Calu3 (cell line): ENCODE data around the gene CEP295NL. TPM values are rescaled to one million over a fixed set of nuclear protein-coding genes. Genes with fewer than 3 reads are reported as not detected.

Source experiments
- BruUV-seq: library from RNA; stranded (reverse); fragments of 400-500 nt; replicated peaks from 2 replicates; lab custom pipeline; 2021; lab: Mats Ljungman, UMichigan
- CTCF ChIA-PET: fragments of 300-600 bp; sonication (Branson Sonifier 250); formaldehyde crosslinking; loops from one replicate; lab custom pipeline; 2022; ENCODE audit warnings: antibody characterized with exemption; lab: Charles Lee
- DNase-seq: peaks from one replicate; pipeline ENCODE4 v3.0.0; 2022
- H3K27ac Mint-ChIP-seq: one replicate; pipeline ENCODE4 v1.8.0; 2022; ENCODE audit warnings: mixed read lengths; ENCODE audit not compliant: unreplicated experiment
- H3K27me3 Mint-ChIP-seq: one replicate; pipeline ENCODE4 v1.8.0; 2022; ENCODE audit warnings: mixed read lengths; ENCODE audit not compliant: unreplicated experiment
- H3K36me3 Mint-ChIP-seq: one replicate; pipeline ENCODE4 v1.8.0; 2022; ENCODE audit warnings: mild to moderate bottlenecking, moderate library complexity, mixed read lengths; ENCODE audit not compliant: insufficient read depth, unreplicated experiment
- H3K4me1 Mint-ChIP-seq: one replicate; pipeline ENCODE4 v1.8.0; 2022; ENCODE audit warnings: mild to moderate bottlenecking, low read depth, mixed read lengths; ENCODE audit not compliant: unreplicated experiment
- H3K4me3 Mint-ChIP-seq: one replicate; pipeline ENCODE4 v1.8.0; 2022; ENCODE audit warnings: mild to moderate bottlenecking, low read depth, moderate library complexity, mixed read lengths; ENCODE audit not compliant: unreplicated experiment
- H3K9me3 Mint-ChIP-seq: one replicate; pipeline ENCODE4 v1.8.0; 2022; ENCODE audit warnings: low read depth, mixed read lengths; ENCODE audit not compliant: unreplicated experiment
- intact Hi-C: fragments of 100-400 bp; cut with micrococcal nuclease; formaldehyde crosslinking; loops from one replicate; pipeline ENCODE4 v1.10.0; 2022; ENCODE audit not compliant: unreplicated experiment
- total RNA-seq: library from RNA; stranded (reverse); gene quantifications from 2 replicates; pipeline ENCODE4 v1.2.3, GENCODE V29; 2022
- TF ChIP-seq, protein P1 (sequence below): fragments of 200-600 bp; IDR thresholded peaks from one replicate; pipeline ENCODE4 v1.8.0; 2022; ENCODE audit warnings: antibody characterized with exemption; ENCODE audit not compliant: unreplicated experiment

Gene CEP295NL
- total RNA-seq, 1 experiment from 2014 or later: 4.6 TPM

DNA sequence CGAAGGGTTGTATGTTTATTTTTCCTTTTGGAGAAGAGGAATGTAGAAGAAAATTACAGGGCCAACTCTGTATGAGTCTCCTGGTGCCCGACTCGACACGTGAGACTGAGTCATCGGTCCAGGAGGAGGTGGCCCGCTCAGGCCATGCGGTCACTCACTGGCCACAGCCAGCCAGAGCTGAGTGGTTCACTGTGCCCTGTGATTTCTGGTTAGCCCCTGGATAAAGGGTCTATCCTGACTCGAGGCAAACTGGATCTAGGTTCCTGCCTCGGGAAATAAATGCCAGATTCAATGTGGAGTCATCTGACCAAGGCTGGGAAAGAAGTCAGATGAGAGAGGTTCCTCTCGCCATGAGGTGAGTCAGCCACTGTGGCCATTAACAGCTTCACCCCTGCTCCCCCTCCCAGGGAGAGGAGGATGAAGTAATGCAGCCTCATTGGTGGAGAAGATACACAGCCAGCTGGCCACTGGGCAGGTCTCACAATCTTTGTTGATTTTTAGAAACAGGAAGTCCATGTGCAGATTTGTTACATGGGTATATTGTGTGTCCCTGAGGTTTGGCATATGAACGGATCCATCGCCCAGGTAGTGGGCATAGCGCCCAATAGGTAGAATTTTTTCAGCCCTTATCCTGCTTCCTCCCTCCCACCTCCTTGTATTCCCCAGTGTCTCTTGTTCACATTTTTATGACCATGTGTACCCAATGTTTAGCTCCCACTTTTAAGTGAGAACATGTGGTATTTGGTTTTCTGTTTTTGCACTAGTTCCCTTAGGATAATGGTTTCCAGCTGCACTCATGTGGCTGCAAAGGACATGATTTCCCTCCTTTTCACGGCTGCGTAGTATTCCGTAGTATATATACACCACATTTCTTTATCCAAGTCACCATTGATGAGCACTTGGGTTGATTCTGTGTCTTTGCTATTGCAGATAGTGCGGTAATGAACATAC, 40.7 kb downstream of the CEP295NL start:
- DNase-seq: peak; percentile 89
- H3K4me3 Mint-ChIP-seq: peak overlapping the region; percentile 64

DNA sequence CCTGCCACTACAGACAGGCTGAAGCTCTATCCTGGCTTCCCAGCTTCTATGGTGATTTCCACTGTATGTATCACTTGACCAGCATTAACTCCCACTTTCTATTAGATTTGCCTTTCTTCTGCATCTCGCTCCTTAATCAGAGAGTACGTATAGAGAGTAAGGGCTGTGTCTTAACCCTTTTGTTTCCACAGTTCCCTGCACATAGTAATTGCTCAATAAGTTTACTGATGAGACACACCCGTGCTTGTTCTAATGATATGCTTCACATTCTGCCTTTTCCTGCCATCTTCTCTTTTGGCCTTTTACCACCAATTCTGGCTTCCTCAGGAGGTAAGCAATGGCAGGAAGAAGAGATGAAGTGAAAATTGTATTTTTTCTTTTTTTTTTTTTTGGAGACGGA, 41.8 kb downstream of the CEP295NL start:
- Mint-ChIP-seq H3K4me3 (no peak overlapping the region), H3K9me3 (no peaks in the 10 kb centered on the region), H3K4me1 (peaks cover 29% of the 10 kb centered on the region), H3K27ac (no peak overlapping the region), H3K36me3 (peaks cover 44% of the 10 kb centered on the region), H3K27me3 (no peaks in the 10 kb centered on the region)
- BruUV-seq: no TSS peak
- TF ChIP-seq, protein P1, sequence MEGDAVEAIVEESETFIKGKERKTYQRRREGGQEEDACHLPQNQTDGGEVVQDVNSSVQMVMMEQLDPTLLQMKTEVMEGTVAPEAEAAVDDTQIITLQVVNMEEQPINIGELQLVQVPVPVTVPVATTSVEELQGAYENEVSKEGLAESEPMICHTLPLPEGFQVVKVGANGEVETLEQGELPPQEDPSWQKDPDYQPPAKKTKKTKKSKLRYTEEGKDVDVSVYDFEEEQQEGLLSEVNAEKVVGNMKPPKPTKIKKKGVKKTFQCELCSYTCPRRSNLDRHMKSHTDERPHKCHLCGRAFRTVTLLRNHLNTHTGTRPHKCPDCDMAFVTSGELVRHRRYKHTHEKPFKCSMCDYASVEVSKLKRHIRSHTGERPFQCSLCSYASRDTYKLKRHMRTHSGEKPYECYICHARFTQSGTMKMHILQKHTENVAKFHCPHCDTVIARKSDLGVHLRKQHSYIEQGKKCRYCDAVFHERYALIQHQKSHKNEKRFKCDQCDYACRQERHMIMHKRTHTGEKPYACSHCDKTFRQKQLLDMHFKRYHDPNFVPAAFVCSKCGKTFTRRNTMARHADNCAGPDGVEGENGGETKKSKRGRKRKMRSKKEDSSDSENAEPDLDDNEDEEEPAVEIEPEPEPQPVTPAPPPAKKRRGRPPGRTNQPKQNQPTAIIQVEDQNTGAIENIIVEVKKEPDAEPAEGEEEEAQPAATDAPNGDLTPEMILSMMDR: no peak
- no peak for DNase-seq
- CTCF ChIA-PET: no interaction called here
- intact Hi-C loops: no loop called here

More for the DNA sequence above, 40.7 kb downstream of the CEP295NL start:
- Mint-ChIP-seq H3K4me1 (peaks cover 29% of the 10 kb centered on the region), H3K9me3 (no peaks in the 10 kb centered on the region), H3K36me3 (peaks cover 40% of the 10 kb centered on the region), H3K27me3 (no peaks in the 10 kb centered on the region), H3K27ac (peak overlapping the region; percentile 100)
- BruUV-seq: TSS peak; percentile 93
- TF ChIP-seq, protein P1: no peak
- CTCF ChIA-PET: interaction anchor here (0.8 to 1.0 kb wide), 3 partner anchors 96 to 134 kb away, joined by 3 read pairs; no protein-coding TSS in a partner anchor
- intact Hi-C loops: loop anchor here (1.0 kb wide), 1 partner anchor 21 kb away; no protein-coding TSS in a partner anchor

DNA sequence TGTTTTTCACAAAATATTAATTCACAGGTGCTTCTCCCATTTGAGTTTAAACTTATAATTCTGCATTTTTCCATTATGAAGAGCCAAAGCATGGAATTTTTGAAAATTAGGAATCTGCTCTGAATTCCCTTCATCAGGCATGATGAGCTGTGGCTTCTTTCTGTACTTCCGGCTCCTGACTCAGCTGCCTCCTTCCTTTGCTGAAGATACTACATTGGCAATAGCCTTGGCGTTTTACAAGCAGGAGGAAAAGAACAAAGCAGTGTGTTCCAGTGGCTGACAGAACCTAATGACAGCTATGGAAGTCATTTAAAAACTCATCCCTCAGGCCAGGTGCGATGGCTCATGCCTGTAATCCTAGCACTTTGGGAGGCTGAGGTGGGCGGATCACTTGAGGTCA, 44.0 kb downstream of the CEP295NL start:
- H3K9me3 Mint-ChIP-seq: no peaks in the 10 kb centered on the region
- no peak overlapping the region for H3K27ac Mint-ChIP-seq
- CTCF ChIA-PET: no interaction called here
- intact Hi-C loops: no loop called here
- TF ChIP-seq, protein P1: no peak
- H3K4me3 Mint-ChIP-seq: no peak overlapping the region
- BruUV-seq: no TSS peak
- H3K27me3 Mint-ChIP-seq: no peaks in the 10 kb centered on the region
- no peak for DNase-seq
- peaks cover 26% of the 10 kb centered on the region for H3K4me1 Mint-ChIP-seq
- peaks cover 48% of the 10 kb centered on the region for H3K36me3 Mint-ChIP-seq

DNA sequence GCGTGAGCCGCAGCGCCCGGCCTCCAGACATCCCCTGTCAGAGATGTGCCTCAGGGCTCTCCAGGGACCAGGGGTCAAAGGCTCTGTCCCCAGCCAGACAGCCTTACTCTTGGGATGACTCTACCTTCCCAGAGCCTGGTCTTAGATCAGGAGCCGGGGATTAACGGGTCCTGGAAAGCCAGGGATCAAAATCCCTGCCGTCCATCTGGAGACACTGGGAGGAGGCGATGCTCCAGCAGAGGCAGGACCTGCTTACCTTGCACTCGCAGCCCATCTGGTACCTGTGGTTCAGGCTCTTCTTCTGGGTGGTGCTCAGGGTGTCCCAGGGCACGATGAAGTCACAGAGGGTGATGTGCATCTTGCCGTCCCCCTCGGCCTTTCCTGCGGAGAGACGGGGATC, 45.7 kb downstream of the CEP295NL start:
- H3K4me3 Mint-ChIP-seq: no peak overlapping the region
- no peak for DNase-seq
- intact Hi-C loops: no loop called here
- BruUV-seq: no TSS peak
- TF ChIP-seq, protein P1: no peak
- no peaks in the 10 kb centered on the region for H3K9me3 Mint-ChIP-seq
- H3K36me3 Mint-ChIP-seq: peaks cover 52% of the 10 kb centered on the region
- H3K27ac Mint-ChIP-seq: peak overlapping the region; percentile 39
- H3K4me1 Mint-ChIP-seq: peaks cover 15% of the 10 kb centered on the region
- no peaks in the 10 kb centered on the region for H3K27me3 Mint-ChIP-seq
- CTCF ChIA-PET: interaction anchor here (0.6 kb wide), 1 partner anchor 15 kb away, joined by 4 read pairs; no protein-coding TSS in a partner anchor
